Gastroesophageal sphincter (tissue), 4 donors: ENCODE results near the gene DNAJB8. TPM values are rescaled to one million over a fixed set of nuclear protein-coding genes. Genes with fewer than 3 reads are reported as not detected.
A peak's percentile ranks its signal among the peaks of the same experiment; 100 is the strongest.

Experiments
- ATAC-seq: fragments of 150-250 bp; one replicate; pipeline ENCODE4 v1.9.1; 2016; ENCODE audit warnings: mild to moderate bottlenecking, moderate library complexity
- H3K27ac ChIP-seq, 4 donors: fragments of 200-600 bp; sonication (generic) in 3 of 4; 1 replicate in 3 of 4; 2 replicates in 1 of 4; pipeline ENCODE4 v1.5.1; 2016 to 2019
- H3K27me3 ChIP-seq: fragments of 200-600 bp; sonication (generic); one replicate; pipeline ENCODE4 v1.5.1; 2019
- H3K36me3 ChIP-seq, 2 donors: fragments of 200-600 bp; sonication (generic); one replicate each; pipeline ENCODE4 v1.5.1; 2019; ENCODE audit warnings: control low read depth in 1 of 2
- H3K4me1 ChIP-seq, 3 donors: fragments of 200-600 bp; sonication (generic); 1 replicate in 2 of 3; 2 replicates in 1 of 3; pipeline ENCODE4 v1.5.1; 2016 to 2019; ENCODE audit warnings: control low read depth in 2 of 3
- H3K4me3 ChIP-seq, 2 donors: fragments of 200-600 bp; sonication (generic); one replicate each; pipeline ENCODE4 v1.5.1; 2019; ENCODE audit warnings: mild to moderate bottlenecking in 1 of 2, moderate library complexity in 1 of 2
- H3K9me3 ChIP-seq, 3 donors: fragments of 200-600 bp; sonication (generic); one replicate each; pipeline ENCODE4 v1.5.1; 2017 to 2019; ENCODE audit warnings: control low read depth in 2 of 3
- CTCF ChIP-seq, 4 experiments: fragments of 200-600 bp in 2 of 4; fragments of 450-650 bp in 2 of 4; sonication (generic) in 1 of 4; IDR thresholded peaks; one replicate each; pipeline ENCODE4 v1.5.1; 2017 to 2019; ENCODE audit warnings: antibody characterized with exemption in 4 of 4, mild to moderate bottlenecking in 2 of 4, moderate library complexity in 2 of 4
- EP300 ChIP-seq: sonication (generic); formaldehyde crosslinking; IDR thresholded peaks from one replicate; pipeline ENCODE4 v1.6.1; 2017; ENCODE audit warnings: antibody characterized with exemption, mild to moderate bottlenecking
- POLR2A ChIP-seq, 2 donors: fragments of 450-650 bp; IDR thresholded peaks; one replicate each; pipeline ENCODE4 v1.6.1; 2017; ENCODE audit warnings: antibody characterized with exemption in 2 of 2, mild to moderate bottlenecking in 2 of 2, moderate library complexity in 1 of 2
- POLR2AphosphoS5 ChIP-seq: sonication (generic); formaldehyde crosslinking; IDR thresholded peaks from one replicate; pipeline ENCODE4 v1.6.1; 2017; ENCODE audit warnings: antibody characterized with exemption
- WGBS, 2 donors: methylation state at CpG; one replicate each; pipeline ENCODE4 v1.1.5; 2018; ENCODE audit warnings: low coverage in 1 of 2; 5-methylcytosine and 5-hydroxymethylcytosine counted together
- total RNA-seq, 4 donors: library from RNA; depleted of rRNA; stranded (reverse); fragments of >200 nt; gene quantifications; one replicate each; pipeline ENCODE4 v1.1.0, GENCODE V29; 2016

The DNAJB8 gene
- total RNA-seq, 4 donors from 2014 or later, result not detected

GRCh38 chr3:128498127-128498626, 31.5 kb upstream of the DNAJB8 start:
- no peak for ATAC-seq
- no peak overlapping the region for H3K27ac ChIP-seq
- peaks cover 0 to 25% (median 10%) of the 10 kb centered on the region in 3 donors for H3K4me1 ChIP-seq
- WGBS, 2 donors, result 24% methylated on average over 5 of the region's 5 CpGs; no CpG with 5 or more reads in 1 of the 2 donors
- no peaks in the 10 kb centered on the region for H3K36me3 ChIP-seq
- no peak for TF ChIP-seq POLR2A (IDR thresholded peaks at IDR 0.05)
- no peak for TF ChIP-seq POLR2AphosphoS5
- no peak for TF ChIP-seq EP300
- TF ChIP-seq CTCF (IDR thresholded peaks at IDR 0.05), result peak in 1 of 4 experiments; percentile 0
- H3K4me3 ChIP-seq, result peak overlapping the region in 1 of 2 donors; percentile 59
- no peaks in the 10 kb centered on the region for H3K9me3 ChIP-seq
- H3K27me3 ChIP-seq, result peaks cover 100% of the 10 kb centered on the region

GRCh38 chr3:128497305-128498126, 30.8 kb upstream of the DNAJB8 start:
- Histone ChIP-seq H3K27me3 (peaks cover 100% of the 10 kb centered on the region), H3K4me1 (peaks cover 0 to 32% (median 17%) of the 10 kb centered on the region in 3 donors), H3K4me3 (peak overlapping the region; percentile 9 to 59), H3K27ac (peak overlapping the region in 1 of 4 donors; percentile 44), H3K36me3 (no peaks in the 10 kb centered on the region), H3K9me3 (no peaks in the 10 kb centered on the region)
- WGBS, 2 donors, result 0% methylated on average over 1 of the region's 77 CpGs; no CpG with 5 or more reads in 1 of the 2 donors
- no peak for TF ChIP-seq POLR2AphosphoS5
- TF ChIP-seq CTCF (IDR thresholded peaks at IDR 0.05), result peak in 3 of 4 experiments; percentile 38 to 80 (median 57)
- no peak for TF ChIP-seq POLR2A (IDR thresholded peaks at IDR 0.05)
- TF ChIP-seq EP300, result no peak
- peak; percentile 57 for ATAC-seq

GRCh38 chr3:128496602-128497304, 30.1 kb upstream of the DNAJB8 start:
- no peak for ATAC-seq
- TF ChIP-seq POLR2A (IDR thresholded peaks at IDR 0.05), result no peak
- TF ChIP-seq POLR2AphosphoS5, result no peak
- no peak for TF ChIP-seq EP300
- no peak for TF ChIP-seq CTCF (IDR thresholded peaks at IDR 0.05)
- Histone ChIP-seq H3K27me3 (peaks cover 100% of the 10 kb centered on the region), H3K4me3 (peak overlapping the region in 1 of 2 donors; percentile 59), H3K9me3 (no peaks in the 10 kb centered on the region), H3K36me3 (no peaks in the 10 kb centered on the region), H3K27ac (no peak overlapping the region), H3K4me1 (peaks cover 0 to 39% (median 23%) of the 10 kb centered on the region in 3 donors)
- WGBS, 2 donors, result 9 to 18% methylated on average over 9 to 11 of the region's 45 CpGs

- 40% methylated on average over 30 of the region's 32 CpGs; no CpG with 5 or more reads in 1 of the 2 donors for WGBS, 2 donors
- no peak overlapping the region for H3K4me3 ChIP-seq
- H3K27me3 ChIP-seq, result peaks cover 100% of the 10 kb centered on the region
- TF ChIP-seq POLR2A (IDR thresholded peaks at IDR 0.05), result no peak
- no peak for TF ChIP-seq CTCF (IDR thresholded peaks at IDR 0.05)
- TF ChIP-seq POLR2AphosphoS5, result no peak
- TF ChIP-seq EP300, result no peak
- H3K36me3 ChIP-seq, result no peaks in the 10 kb centered on the region
- H3K27ac ChIP-seq, result no peak overlapping the region
- no peak for ATAC-seq
- no peaks in the 10 kb centered on the region for H3K9me3 ChIP-seq
- H3K4me1 ChIP-seq, result peaks cover 0 to 46% (median 26%) of the 10 kb centered on the region in 3 donors
Observed at GRCh38 chr3:128496019-128496601, 29.4 kb upstream of the DNAJB8 start.
